Prostate gland (tissue), 2 donors: ENCODE results near the gene ARSI.

Source experiments
- CTCF ChIP-seq, 4 experiments: fragments of 200-600 bp in 2 of 4; fragments of 450-650 bp in 2 of 4; sonication (generic) in 2 of 4; IDR thresholded peaks; 1 replicate in 3 of 4; 2 replicates in 1 of 4; pipeline ENCODE4 v1.5.1; 2016 to 2019; ENCODE audit warnings: antibody characterized with exemption in 4 of 4, mild to moderate bottlenecking in 2 of 4, moderate library complexity in 2 of 4
- POLR2A ChIP-seq: fragments of 450-650 bp; IDR thresholded peaks from one replicate; pipeline ENCODE4 v1.6.1; 2016; ENCODE audit warnings: antibody characterized with exemption, mild to moderate bottlenecking
- POLR2AphosphoS5 ChIP-seq: sonication (generic); formaldehyde crosslinking; IDR thresholded peaks from one replicate; pipeline ENCODE4 v1.6.1; 2017; ENCODE audit warnings: antibody characterized with exemption

GRCh38 chr5:150325426-150325825 is 22.7 kb upstream of the ARSI start:
- no peak for TF ChIP-seq CTCF (IDR thresholded peaks at IDR 0.05)
- TF ChIP-seq POLR2A, result no peak
- TF ChIP-seq POLR2AphosphoS5, result no peak
